GM20000 (cell line): Measurements from ENCODE around the gene ADAMTS3.

Experiments
- DNase-seq: peaks from one replicate; pipeline ENCODE4 v3.0.0; 2012; ENCODE audit warnings: low spot score
- TF ChIP-seq, protein P1 (sequence below): IDR thresholded peaks from 2 replicates; pipeline ENCODE4 v1.5.1; 2012; ENCODE audit warnings: mild to moderate bottlenecking, control low read depth; ENCODE audit errors: extremely low read depth, missing control alignments

The ADAMTS3 gene

DNA sequence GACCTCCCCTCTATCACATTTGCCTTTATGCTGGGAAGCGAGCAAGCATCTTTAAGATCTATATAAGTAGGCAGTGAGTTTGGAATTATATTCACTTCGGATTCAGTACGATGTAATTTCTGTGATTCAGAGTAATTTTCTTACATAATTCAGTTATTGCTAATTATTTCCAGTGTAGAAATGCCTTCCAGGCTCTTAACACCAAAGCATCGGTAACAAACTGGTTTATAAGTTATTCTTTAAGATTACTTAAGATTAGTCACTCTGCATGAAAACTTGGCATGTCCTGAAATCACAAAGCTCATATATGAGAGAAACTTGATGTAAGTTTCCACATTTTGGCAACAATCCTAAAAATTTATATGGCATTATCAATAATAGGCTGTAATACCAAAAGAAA is 120.8 kb downstream of the ADAMTS3 start:
- no peak for DNase-seq
- TF ChIP-seq, protein P1, sequence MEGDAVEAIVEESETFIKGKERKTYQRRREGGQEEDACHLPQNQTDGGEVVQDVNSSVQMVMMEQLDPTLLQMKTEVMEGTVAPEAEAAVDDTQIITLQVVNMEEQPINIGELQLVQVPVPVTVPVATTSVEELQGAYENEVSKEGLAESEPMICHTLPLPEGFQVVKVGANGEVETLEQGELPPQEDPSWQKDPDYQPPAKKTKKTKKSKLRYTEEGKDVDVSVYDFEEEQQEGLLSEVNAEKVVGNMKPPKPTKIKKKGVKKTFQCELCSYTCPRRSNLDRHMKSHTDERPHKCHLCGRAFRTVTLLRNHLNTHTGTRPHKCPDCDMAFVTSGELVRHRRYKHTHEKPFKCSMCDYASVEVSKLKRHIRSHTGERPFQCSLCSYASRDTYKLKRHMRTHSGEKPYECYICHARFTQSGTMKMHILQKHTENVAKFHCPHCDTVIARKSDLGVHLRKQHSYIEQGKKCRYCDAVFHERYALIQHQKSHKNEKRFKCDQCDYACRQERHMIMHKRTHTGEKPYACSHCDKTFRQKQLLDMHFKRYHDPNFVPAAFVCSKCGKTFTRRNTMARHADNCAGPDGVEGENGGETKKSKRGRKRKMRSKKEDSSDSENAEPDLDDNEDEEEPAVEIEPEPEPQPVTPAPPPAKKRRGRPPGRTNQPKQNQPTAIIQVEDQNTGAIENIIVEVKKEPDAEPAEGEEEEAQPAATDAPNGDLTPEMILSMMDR: no peak

DNA sequence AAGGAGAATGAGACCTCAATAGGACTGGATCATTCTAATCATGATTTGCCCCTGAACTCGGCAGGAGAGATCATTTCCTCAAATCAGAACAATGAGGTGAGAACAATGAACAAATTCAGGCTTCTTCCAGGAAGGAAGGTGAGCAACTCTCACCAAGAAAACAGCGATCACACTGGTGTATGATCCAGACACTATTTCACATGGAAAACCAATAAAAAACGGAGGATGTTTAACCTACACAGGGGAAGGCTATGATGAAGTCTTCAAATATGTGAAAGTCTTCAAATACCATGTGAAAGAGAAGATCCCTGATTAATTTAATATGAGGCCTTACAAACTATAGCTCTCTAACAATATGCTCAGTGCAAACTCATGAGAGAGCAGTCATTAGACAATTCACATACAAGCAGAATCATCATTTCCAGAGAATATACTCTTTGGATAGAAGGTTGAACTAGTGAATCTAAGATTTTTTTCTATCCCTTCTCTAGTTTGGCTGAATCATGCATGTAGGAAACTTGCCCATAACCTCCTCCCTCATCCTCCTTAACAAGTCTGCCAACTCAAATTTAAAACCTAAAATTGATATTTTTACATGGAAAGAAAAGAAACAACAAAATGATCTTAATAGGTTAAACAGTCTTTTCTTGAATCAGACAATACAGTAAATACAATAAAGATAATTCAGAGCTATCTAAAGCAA is 122.5 kb downstream of the ADAMTS3 start:
- TF ChIP-seq, protein P1: no peak
- DNase-seq: no peak

DNA sequence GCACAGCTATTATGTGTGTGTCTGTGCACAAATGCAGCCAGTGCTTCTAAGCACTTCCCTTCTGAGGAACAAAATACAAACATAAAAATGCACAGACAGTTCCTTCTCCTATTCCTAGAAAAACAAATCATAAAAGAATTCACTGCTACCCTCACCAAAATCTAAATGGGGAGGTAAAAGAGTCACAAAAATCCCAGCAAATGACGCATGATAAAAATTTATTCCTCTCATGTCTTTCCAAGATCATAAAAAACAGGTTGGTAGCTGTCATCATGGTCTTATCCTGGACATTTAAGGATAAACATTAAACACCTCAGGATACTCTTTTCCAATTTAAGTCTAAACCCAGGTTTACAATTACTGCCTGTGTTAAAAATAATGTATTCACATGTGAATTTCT is 124.9 kb downstream of the ADAMTS3 start:
- DNase-seq: no peak
- TF ChIP-seq, protein P1: no peak

DNA sequence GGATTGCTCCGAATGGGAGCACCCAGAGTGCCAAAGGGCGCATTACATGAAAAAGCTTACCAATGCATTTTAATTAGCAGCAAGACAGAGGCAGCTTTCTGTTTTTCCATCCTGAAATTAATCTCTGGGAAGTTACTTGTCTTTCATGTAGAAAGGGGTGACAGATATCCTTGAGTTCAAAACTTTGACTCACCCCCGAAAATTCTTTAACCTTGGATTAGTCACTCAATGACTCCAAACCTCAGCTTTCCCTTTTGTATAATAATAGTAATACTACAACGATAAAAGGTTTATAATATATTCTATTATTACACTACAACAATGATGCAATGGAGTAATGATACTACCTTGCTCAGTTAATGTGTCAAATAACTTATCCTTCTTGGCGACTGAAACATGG is 126.3 kb downstream of the ADAMTS3 start:
- TF ChIP-seq, protein P1: no peak
- DNase-seq: no peak

DNA sequence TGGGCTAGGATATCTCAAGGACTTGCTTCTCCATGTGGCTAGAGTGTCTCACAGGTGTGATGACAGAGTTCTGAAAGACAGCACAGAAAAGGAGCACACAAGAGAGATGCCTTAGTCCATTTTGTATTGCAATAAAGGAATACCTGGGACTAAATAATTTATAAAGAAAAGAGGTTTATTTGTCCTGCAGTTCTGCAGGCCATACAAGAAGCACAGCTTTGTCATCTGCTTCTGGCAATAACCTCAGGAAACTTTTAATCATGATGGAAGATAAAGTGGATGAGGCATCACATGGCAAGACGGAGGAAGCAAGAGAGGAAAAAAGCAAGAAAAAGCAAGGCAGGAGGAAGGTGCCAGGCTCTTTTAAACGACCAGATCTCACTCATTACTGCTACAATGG is 126.9 kb downstream of the ADAMTS3 start:
- DNase-seq: no peak
- TF ChIP-seq, protein P1: no peak

DNA sequence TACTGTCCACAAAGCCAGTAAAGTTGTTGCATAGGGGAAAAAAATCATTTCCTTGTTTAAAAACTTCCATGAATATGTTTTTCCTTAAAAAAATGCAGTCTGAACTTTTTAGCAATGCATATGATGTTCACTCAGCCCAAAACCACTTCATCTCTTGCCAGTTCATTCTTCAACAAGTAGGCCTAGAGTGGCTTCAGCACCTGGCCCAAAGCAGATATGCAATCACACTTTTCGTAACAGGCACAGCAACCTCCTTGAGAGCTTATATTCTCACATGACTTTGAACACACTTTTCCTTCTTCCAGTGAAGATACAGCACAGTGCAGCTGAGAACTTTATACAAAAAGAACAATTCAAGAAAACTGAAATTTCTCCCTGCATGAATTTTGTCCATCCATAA is 128.6 kb downstream of the ADAMTS3 start:
- no peak for DNase-seq
- TF ChIP-seq, protein P1: no peak

DNA sequence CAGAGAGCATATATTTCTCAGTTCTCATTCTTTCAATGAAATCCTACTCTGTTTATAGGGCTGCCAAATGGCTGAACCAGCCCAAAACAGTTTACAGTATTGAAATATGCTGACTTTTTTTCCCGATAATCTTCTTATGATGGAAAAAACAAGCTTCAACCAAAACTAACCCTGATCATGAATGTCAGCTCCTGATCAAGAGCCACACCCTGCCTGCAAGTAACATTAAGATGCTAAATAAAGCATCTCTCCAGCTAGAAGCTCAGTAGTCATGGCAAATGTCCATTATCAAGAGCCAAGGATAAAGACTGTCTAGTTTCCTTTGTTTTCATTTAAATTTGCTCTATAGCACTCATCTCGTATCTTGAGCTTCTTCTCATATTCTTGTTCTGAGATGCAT is 136.0 kb downstream of the ADAMTS3 start:
- no peak for DNase-seq
- TF ChIP-seq, protein P1: no peak
